ENCODE data around the gene PTGES3L. TPM values are rescaled to one million over a fixed set of nuclear protein-coding genes. Genes with fewer than 3 reads are reported as not detected.
"Not testable (repeated sequence)": the region's sequence is repeated elsewhere in the genome, so short reads cannot be mapped to it uniquely, and the experiment has no call there.

PTGES3L gene
- total and polyA plus RNA-seq, 5 donors = 31.3 to 60.3 (median 35.8) TPM

DNA sequence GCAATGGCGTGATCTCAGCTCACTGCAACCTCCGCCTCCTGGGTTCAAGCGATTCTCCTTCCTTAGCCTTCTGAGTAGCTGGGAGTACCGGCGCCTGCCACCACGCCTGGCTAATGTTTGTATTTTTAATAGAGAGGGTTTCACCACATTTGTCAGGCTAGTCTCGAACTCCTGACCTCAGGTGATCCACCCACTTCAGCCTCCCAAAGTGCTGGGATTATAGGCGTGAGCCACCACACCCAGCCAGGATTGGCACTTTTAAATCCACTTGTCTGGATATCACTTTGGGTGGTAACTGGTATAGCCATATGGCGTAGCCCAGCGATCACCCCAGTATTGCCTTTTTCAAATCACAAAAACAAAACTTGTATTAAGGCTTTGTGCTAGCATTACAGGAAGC is 14.0 kb upstream of the PTGES3L start:
- H3K27ac ChIP-seq (ENCODE audit: low read length); ATAC-seq; H3K27me3 ChIP-seq (ENCODE audit: control insufficient read depth, insufficient read depth); H3K4me3 ChIP-seq (ENCODE audit: low read length); DNase-seq; intact Hi-C loops (cut with DNase I); H3K4me1 ChIP-seq (ENCODE audit: control insufficient read depth, insufficient read depth, low read length); H3K9me3 ChIP-seq (ENCODE audit: control insufficient read depth, low read length): not testable (repeated sequence)
- WGBS = 86% methylated on average over 10 of the region's 10 CpGs

DNA sequence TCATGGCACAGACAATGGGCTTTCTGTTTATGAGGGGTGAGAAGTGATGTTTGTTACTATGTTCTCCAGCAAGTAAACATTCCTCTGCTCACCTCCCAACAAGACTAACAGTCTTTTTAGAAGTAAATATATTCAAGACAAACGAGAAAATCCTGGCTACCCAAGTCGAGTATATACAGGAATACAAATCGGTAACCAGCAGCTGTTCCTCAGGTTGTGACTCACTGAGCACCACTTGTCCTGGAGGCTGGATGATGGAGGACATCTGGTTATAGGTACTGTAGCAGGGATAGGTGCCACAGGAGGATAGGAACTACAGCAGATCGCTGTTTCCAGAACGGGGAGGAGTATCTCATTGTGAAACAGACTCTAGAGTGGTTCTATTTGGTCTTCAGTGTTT is 13.0 kb upstream of the PTGES3L start:
- ATAC-seq (no peak), DNase-seq (no peak)
- Histone ChIP-seq H3K27me3 (ENCODE audit: control insufficient read depth, insufficient read depth) (no peaks in the 10 kb centered on the region), H3K27ac (ENCODE audit: low read length) (no peak overlapping the region), H3K4me3 (ENCODE audit: low read length) (no peak overlapping the region), H3K9me3 (ENCODE audit: control insufficient read depth, low read length) (no peaks in the 10 kb centered on the region), H3K4me1 (ENCODE audit: control insufficient read depth, insufficient read depth, low read length) (no peaks in the 10 kb centered on the region)
- intact Hi-C loops (cut with DNase I) = no loop called here
- 84% methylated on average over 5 of the region's 5 CpGs for WGBS

DNA sequence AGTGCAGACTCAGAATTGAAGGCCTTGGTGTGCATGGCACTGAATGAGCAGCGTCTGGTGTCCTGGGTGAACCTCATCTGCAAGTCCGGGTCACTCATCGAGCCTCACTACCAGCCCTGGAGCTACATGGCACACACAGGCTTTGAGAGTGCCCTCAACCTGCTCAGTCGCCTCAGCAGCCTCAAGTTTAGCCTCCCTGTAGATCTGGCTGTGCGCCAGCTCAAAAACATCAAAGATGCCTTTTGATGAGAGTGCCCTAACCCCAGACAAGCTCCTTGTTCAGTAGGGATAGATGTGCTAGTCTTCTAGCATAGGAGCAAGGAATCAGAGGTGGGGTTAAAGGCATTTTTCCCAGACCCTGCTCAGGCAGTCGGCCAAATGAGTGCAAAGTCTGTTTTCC is 11.6 kb upstream of the PTGES3L start:
- WGBS = 95% methylated on average over 6 of the region's 6 CpGs
- intact Hi-C loops (cut with DNase I) = no loop called here
- no peak overlapping the region for H3K4me3 ChIP-seq (ENCODE audit: low read length)
- no peak overlapping the region for H3K27ac ChIP-seq (ENCODE audit: low read length)
- H3K27me3 ChIP-seq (ENCODE audit: control insufficient read depth, insufficient read depth) = no peaks in the 10 kb centered on the region
- H3K4me1 ChIP-seq (ENCODE audit: control insufficient read depth, insufficient read depth, low read length) = no peaks in the 10 kb centered on the region
- DNase-seq (no peak), ATAC-seq (no peak)
- H3K9me3 ChIP-seq (ENCODE audit: control insufficient read depth, low read length) = no peaks in the 10 kb centered on the region

- H3K27me3 ChIP-seq (ENCODE audit: control insufficient read depth, insufficient read depth) = no peaks in the 10 kb centered on the region
- 89% methylated on average over 6 of the region's 6 CpGs for WGBS
- H3K9me3 ChIP-seq (ENCODE audit: control insufficient read depth, low read length) = no peaks in the 10 kb centered on the region
- intact Hi-C loops (cut with DNase I) = no loop called here
- no peak for ATAC-seq
- no peak overlapping the region for H3K4me3 ChIP-seq (ENCODE audit: low read length)
- H3K4me1 ChIP-seq (ENCODE audit: control insufficient read depth, insufficient read depth, low read length) = no peaks in the 10 kb centered on the region
- no peak for DNase-seq
- H3K27ac ChIP-seq (ENCODE audit: low read length) = no peak overlapping the region
Observed at GRCh38 chr17:42989726-42990652, 10.1 kb upstream of the PTGES3L start.

- WGBS = 92% methylated on average over 5 of the region's 5 CpGs
- Histone ChIP-seq H3K27ac (ENCODE audit: low read length) (no peak overlapping the region), H3K4me3 (ENCODE audit: low read length) (no peak overlapping the region), H3K9me3 (ENCODE audit: control insufficient read depth, low read length) (no peaks in the 10 kb centered on the region), H3K4me1 (ENCODE audit: control insufficient read depth, insufficient read depth, low read length) (no peaks in the 10 kb centered on the region), H3K27me3 (ENCODE audit: control insufficient read depth, insufficient read depth) (no peaks in the 10 kb centered on the region)
- DNase-seq (no peak), ATAC-seq (no peak)
- intact Hi-C loops (cut with DNase I) = no loop called here
Observed at GRCh38 chr17:42989141-42989540, 9.3 kb upstream of the PTGES3L start.

GRCh38 chr17:42985225-42985624 is 5.3 kb upstream of the PTGES3L start:
- H3K4me3 ChIP-seq (ENCODE audit: low read length) = no peak overlapping the region
- no peaks in the 10 kb centered on the region for H3K4me1 ChIP-seq (ENCODE audit: control insufficient read depth, insufficient read depth, low read length)
- intact Hi-C loops (cut with DNase I) = no loop called here
- H3K9me3 ChIP-seq (ENCODE audit: control insufficient read depth, low read length) = no peaks in the 10 kb centered on the region
- DNase-seq = no peak
- ATAC-seq = no peak
- 0% methylated on average over 1 of the region's 1 CpG for WGBS
- no peaks in the 10 kb centered on the region for H3K27me3 ChIP-seq (ENCODE audit: control insufficient read depth, insufficient read depth)
- no peak overlapping the region for H3K27ac ChIP-seq (ENCODE audit: low read length)

GRCh38 chr17:42982266-42982665 is 2.4 kb upstream of the PTGES3L start:
- H3K9me3 ChIP-seq (ENCODE audit: control insufficient read depth, low read length) = no peaks in the 10 kb centered on the region
- ATAC-seq = no peak
- intact Hi-C loops (cut with DNase I) = no loop called here
- H3K4me3 ChIP-seq (ENCODE audit: low read length) = no peak overlapping the region
- peaks cover 6% of the 10 kb centered on the region for H3K4me1 ChIP-seq (ENCODE audit: control insufficient read depth, insufficient read depth, low read length)
- H3K27me3 ChIP-seq (ENCODE audit: control insufficient read depth, insufficient read depth) = no peaks in the 10 kb centered on the region
- H3K27ac ChIP-seq (ENCODE audit: low read length) = no peak overlapping the region
- DNase-seq = no peak

- H3K9me3 ChIP-seq (ENCODE audit: control insufficient read depth, low read length) = no peaks in the 10 kb centered on the region
- peak overlapping the region; percentile 90 for H3K27ac ChIP-seq (ENCODE audit: low read length)
- ATAC-seq = peak; percentile 44 to 57
- H3K4me1 ChIP-seq (ENCODE audit: control insufficient read depth, insufficient read depth, low read length) = peaks cover 6% of the 10 kb centered on the region
- under 1% methylated on average over 67 of the region's 67 CpGs for WGBS
- intact Hi-C loops (cut with DNase I) = no loop called here
- peak; percentile 32 to 71 (median 65) for DNase-seq
- peak overlapping the region; percentile 82 for H3K4me3 ChIP-seq (ENCODE audit: low read length)
- no peaks in the 10 kb centered on the region for H3K27me3 ChIP-seq (ENCODE audit: control insufficient read depth, insufficient read depth)
Observed at GRCh38 chr17:42980766-42981397, 1.0 kb upstream of the PTGES3L start.

- intact Hi-C loops (cut with DNase I) = no loop called here
Observed at GRCh38 chr17:42980274-42980765, 440 bp upstream of the PTGES3L start, which contains the start of gene RUNDC1. RUNDC1 (plus strand) TSS chr17:42980565; CDS start chr17:42980577, 12 bp downstream.

DNA sequence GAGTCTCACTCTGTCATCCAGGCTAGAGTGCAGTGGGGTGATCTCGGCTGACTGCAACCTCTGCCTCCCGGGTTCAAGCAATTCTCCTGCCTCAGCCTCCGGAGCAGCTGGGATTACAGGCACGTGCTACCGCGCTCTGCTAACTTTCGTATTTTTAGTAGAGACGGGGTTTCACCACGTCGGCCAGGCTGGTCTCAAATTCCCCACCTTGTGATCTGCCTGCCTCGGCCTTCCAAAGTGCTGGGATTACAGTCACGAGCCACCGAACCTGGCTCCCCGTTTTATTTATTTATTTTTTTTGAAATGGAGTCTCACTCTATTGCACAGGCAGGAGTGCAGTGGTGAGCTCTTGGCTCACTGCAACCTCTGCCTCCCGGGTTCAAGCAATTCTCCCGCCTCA is 4.2 kb downstream of the PTGES3L start:
- DNase-seq; H3K27ac ChIP-seq (ENCODE audit: low read length); intact Hi-C loops (cut with DNase I); H3K9me3 ChIP-seq (ENCODE audit: control insufficient read depth, low read length); ATAC-seq; H3K4me1 ChIP-seq (ENCODE audit: control insufficient read depth, insufficient read depth, low read length); H3K4me3 ChIP-seq (ENCODE audit: low read length); H3K27me3 ChIP-seq (ENCODE audit: control insufficient read depth, insufficient read depth): not testable (repeated sequence)
- WGBS = 90% methylated on average over 16 of the region's 16 CpGs

More at GRCh38 chr17:42980274-42980765, 440 bp upstream of the PTGES3L start, which contains the start of gene RUNDC1:
- H3K4me3 ChIP-seq (ENCODE audit: low read length) = peak within 1 kb of the TSS; percentile 82
- no peaks in the 10 kb centered on the region for H3K27me3 ChIP-seq (ENCODE audit: control insufficient read depth, insufficient read depth)
- peaks cover 6% of the 10 kb centered on the region for H3K4me1 ChIP-seq (ENCODE audit: control insufficient read depth, insufficient read depth, low read length)
- ATAC-seq = peak; percentile 94 to 95
- peak; percentile 95 to 98 (median 97) for DNase-seq
- WGBS = under 1% methylated on average over 39 of the region's 39 CpGs
- H3K9me3 ChIP-seq (ENCODE audit: control insufficient read depth, low read length) = no peaks in the 10 kb centered on the region
- peak within 1 kb of the TSS; percentile 90 for H3K27ac ChIP-seq (ENCODE audit: low read length)

GRCh38 chr17:42975265-42975664 is 4.6 kb downstream of the PTGES3L start:
- DNase-seq = no peak
- Histone ChIP-seq H3K9me3 (ENCODE audit: control insufficient read depth, low read length) (no peaks in the 10 kb centered on the region), H3K4me1 (ENCODE audit: control insufficient read depth, insufficient read depth, low read length) (peaks cover 6% of the 10 kb centered on the region), H3K27ac (ENCODE audit: low read length) (no peak overlapping the region), H3K4me3 (ENCODE audit: low read length) (no peak overlapping the region), H3K27me3 (ENCODE audit: control insufficient read depth, insufficient read depth) (no peaks in the 10 kb centered on the region)
- intact Hi-C loops (cut with DNase I) = no loop called here
- no peak for ATAC-seq
- WGBS = 41% methylated on average over 2 of the region's 2 CpGs
